H1 (cell line): Measurements from ENCODE around the gene PTPMT1.

Experiments used
- CEBPB ChIP-seq: IDR thresholded peaks from 2 replicates; pipeline ENCODE4 v1.6.1; 2012; ENCODE audit warnings: low read depth, low read length
- HDAC2 ChIP-seq, 2 experiments: fragments of 300-600 bp in 1 of 2; sonication (generic) in 1 of 2; IDR thresholded peaks; 2 replicates each; pipeline ENCODE4 v1.6.1; 2011 to 2012; ENCODE audit warnings: low read depth in 2 of 2, low read length in 2 of 2, mild to moderate bottlenecking in 2 of 2, moderate library complexity in 2 of 2, borderline replicate concordance in 1 of 2, inconsistent platforms in 1 of 2

DNA sequence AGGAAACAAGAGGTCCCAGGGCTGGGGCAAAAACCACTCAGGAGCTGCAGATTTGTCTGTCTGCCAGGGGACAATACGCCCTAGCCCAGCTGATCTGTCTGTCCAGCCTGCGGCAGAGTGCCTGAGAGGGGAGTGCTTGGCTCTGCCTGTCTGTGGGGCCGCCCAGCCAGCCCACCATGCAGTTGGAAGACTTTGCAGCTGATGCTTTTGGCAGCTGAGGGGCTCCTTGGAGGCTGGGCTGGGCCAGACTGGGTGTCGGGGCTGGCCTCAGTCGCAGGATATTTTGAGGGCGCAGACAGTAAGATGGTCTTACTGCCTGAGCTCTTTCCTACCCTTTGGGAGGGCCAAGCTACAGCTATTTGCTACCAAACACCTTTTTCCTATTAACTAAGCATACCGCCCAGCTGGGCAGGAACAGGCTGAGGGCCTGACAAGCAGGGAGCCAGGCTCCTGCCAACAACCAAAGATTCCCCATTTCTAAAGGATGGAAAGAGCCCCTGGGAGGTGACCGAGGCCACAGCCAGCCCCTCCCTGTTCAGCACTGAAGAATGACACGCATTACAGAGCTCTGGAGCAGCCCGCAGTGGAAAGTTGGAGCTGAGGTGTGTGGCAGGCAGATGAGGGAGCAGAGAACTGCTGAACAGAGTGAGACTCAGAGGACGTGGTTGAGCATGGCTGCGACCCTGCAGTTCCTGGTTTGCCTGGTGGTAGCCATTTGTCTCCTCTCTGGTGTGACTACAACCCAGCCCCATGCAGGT lies 20.9 kb downstream of the PTPMT1 start, which contains the start of gene FAM180B:
- TF ChIP-seq CEBPB (no peak), HDAC2 (IDR thresholded peaks at IDR 0.05; ENCODE audit: borderline replicate concordance in 1 of 2, low read depth in 2 of 2, low read length in 2 of 2) (no peak)
